A549 (cell line): ENCODE measurements around the gene COL6A6. TPM values are rescaled to one million over a fixed set of nuclear protein-coding genes. Genes with fewer than 3 reads are reported as not detected.

Experiments
- ATAC-seq, 2 experiments: fragments of 200-7000 bp in 1 of 2; fragments of >200 bp in 1 of 2; cut with Nextera tagmentation in 1 of 2; cut with Tn5 transposase in 1 of 2; 3 replicates each; pipeline versions ENCODE4 v1.8.0 to v1.9.1; 2018 to 2020; ENCODE audit warnings: mild to moderate bottlenecking in 1 of 2, moderate library complexity in 1 of 2
- CTCF ChIA-PET: fragments of 300-600 bp; sonication (Branson Sonifier 250); formaldehyde crosslinking; extraction: SDS; loops from one replicate; lab custom pipeline; 2021; ENCODE audit warnings: antibody characterized with exemption, inconsistent platforms; lab: Yijun Ruan, JAX
- POLR2A ChIA-PET: fragments of 350-600 bp; formaldehyde crosslinking; extraction: SDS; loops from one replicate; lab custom pipeline; 2021; ENCODE audit warnings: antibody characterized with exemption, inconsistent platforms; lab: Yijun Ruan, JAX
- DNase-seq, 2 experiments: peaks; one replicate each; pipeline versions ENCODE4 v3.0.0 to v3.0.0-alpha.2; 2011 to 2016; ENCODE audit warnings: low read depth in 1 of 2, low spot score in 1 of 2
- FAIRE-seq: peaks from 2 replicates; lab custom pipeline; 2011; peaks lifted over from hg19 to GRCh38; lab: Jason Lieb, UNC
- H3K27ac ChIP-seq, 2 experiments: fragments of >200 bp; sonication (Bioruptor Twin); formaldehyde crosslinking; 3 replicates each; pipeline ENCODE4 v1.5.1; 2016 to 2017
- H3K4me1 ChIP-seq: fragments of >200 bp; sonication (Bioruptor Twin); formaldehyde crosslinking; 3 replicates; pipeline ENCODE4 v1.6.1; 2016
- H3K4me2 ChIP-seq: fragments of >200 bp; sonication (Bioruptor Twin); formaldehyde crosslinking; 3 replicates; pipeline ENCODE4 v1.6.1; 2016
- H3K4me3 ChIP-seq: fragments of >200 bp; sonication (Bioruptor Twin); formaldehyde crosslinking; 3 replicates; pipeline ENCODE4 v1.5.1; 2016
- H3K9me3 ChIP-seq: fragments of >200 bp; sonication (Bioruptor Twin); formaldehyde crosslinking; 3 replicates; pipeline ENCODE4 v1.6.1; 2016
- CHD4 ChIP-seq: fragments of 200-600 bp; sonication (generic); IDR thresholded peaks from 2 replicates; pipeline ENCODE4 v1.6.1; 2016; ENCODE audit warnings: antibody characterized with exemption, mild to moderate bottlenecking, borderline replicate concordance
- EHF ChIP-seq: fragments of 250-450 bp; sonication (Bioruptor Pico); IDR thresholded peaks from 2 replicates; pipeline ENCODE4 v1.5.0; 2020; ENCODE audit warnings: mild to moderate bottlenecking
- EHMT2 ChIP-seq: fragments of 200-600 bp; sonication (generic); IDR thresholded peaks from 2 replicates; pipeline ENCODE4 v1.6.1; 2016; ENCODE audit warnings: antibody characterized with exemption, low read depth, mild to moderate bottlenecking, moderate library complexity
- EP300 ChIP-seq, 2 experiments: fragments of >200 bp; sonication (Bioruptor Twin); formaldehyde crosslinking; IDR thresholded peaks; 2 replicates in 1 of 2; 3 replicates in 1 of 2; pipeline ENCODE4 v1.6.1; 2016 to 2017
- FOXS1 ChIP-seq: fragments of 250-450 bp; sonication (Bioruptor Pico); IDR thresholded peaks from 2 replicates; pipeline ENCODE4 v1.5.0; 2020; ENCODE audit warnings: mild to moderate bottlenecking, moderate library complexity
- GATA3 ChIP-seq: IDR thresholded peaks from 2 replicates; pipeline ENCODE4 v1.6.1; 2012; ENCODE audit warnings: borderline replicate concordance
- HEYL ChIP-seq: fragments of 250-450 bp; sonication (Bioruptor Pico); IDR thresholded peaks from 2 replicates; pipeline ENCODE4 v1.8.0; 2021; ENCODE audit warnings: mild to moderate bottlenecking, moderate library complexity
- HOXA7 ChIP-seq: fragments of 250-450 bp; sonication (Bioruptor Pico); IDR thresholded peaks from 2 replicates; pipeline ENCODE4 v1.5.0; 2020; ENCODE audit warnings: mild to moderate bottlenecking, moderate library complexity
- HOXB5 ChIP-seq: fragments of 250-450 bp; sonication (Bioruptor Pico); IDR thresholded peaks from 2 replicates; pipeline ENCODE4 v1.5.0; 2020; ENCODE audit warnings: mild to moderate bottlenecking, moderate library complexity
- JUN ChIP-seq, 2 experiments: fragments of >200 bp; sonication (Bioruptor Twin); formaldehyde crosslinking; IDR thresholded peaks; 2 replicates in 1 of 2; 3 replicates in 1 of 2; pipeline ENCODE4 v1.6.1; 2016 to 2017
- MAFK ChIP-seq: fragments of 450-650 bp; IDR thresholded peaks from 2 replicates; pipeline ENCODE4 v1.6.1; 2014; ENCODE audit not compliant: partially characterized antibody
- MAZ ChIP-seq: fragments of 150-350 bp; IDR thresholded peaks from 2 replicates; pipeline ENCODE4 v1.6.1; 2014; ENCODE audit warnings: antibody characterized with exemption, low read depth, low read length, borderline replicate concordance
- MYC ChIP-seq: IDR thresholded peaks from 2 replicates; pipeline ENCODE4 v1.6.1; 2012; ENCODE audit warnings: mild to moderate bottlenecking, inconsistent platforms, low read length, improper control_type of control experiment, borderline replicate concordance
- RFX5 ChIP-seq: fragments of 450-650 bp; IDR thresholded peaks from 2 replicates; pipeline ENCODE4 v1.7.1; 2014; ENCODE audit warnings: antibody characterized with exemption, mild to moderate bottlenecking, moderate library complexity
- RNF2 ChIP-seq: fragments of 200-600 bp; sonication (generic); IDR thresholded peaks from 2 replicates; pipeline ENCODE4 v1.6.1; 2016; ENCODE audit warnings: low read depth, mild to moderate bottlenecking, antibody characterized with exemption, moderate library complexity, borderline replicate concordance
- TFCP2L1 ChIP-seq: fragments of 250-450 bp; sonication (Bioruptor Pico); IDR thresholded peaks from 2 replicates; pipeline ENCODE4 v1.5.0; 2021; ENCODE audit warnings: mild to moderate bottlenecking
- TP53 ChIP-seq: fragments of 250-450 bp; sonication (Bioruptor Pico); IDR thresholded peaks from 2 replicates; pipeline ENCODE4 v1.5.0; 2021; ENCODE audit warnings: mild to moderate bottlenecking, moderate library complexity
- ZC3H11A ChIP-seq: fragments of 450-650 bp; IDR thresholded peaks from 2 replicates; pipeline ENCODE4 v1.6.1; 2014; ENCODE audit warnings: antibody characterized with exemption, mild to moderate bottlenecking
- ZFP36 ChIP-seq: fragments of 450-650 bp; IDR thresholded peaks from 2 replicates; pipeline ENCODE4 v1.6.1; 2014; ENCODE audit warnings: borderline replicate concordance; ENCODE audit not compliant: partially characterized antibody
- ZNF302 ChIP-seq: fragments of 250-450 bp; sonication (Bioruptor Pico); IDR thresholded peaks from 2 replicates; pipeline ENCODE4 v1.9.0; 2021; ENCODE audit warnings: inconsistent platforms, mild to moderate bottlenecking, moderate library complexity
- WGBS: methylation state at CpG from one replicate; pipeline ENCODE4 v1.1.6; 2017; ENCODE audit errors: missing lambda C conversion rate; 5-methylcytosine and 5-hydroxymethylcytosine counted together
- polyA plus RNA-seq, 4 experiments: library from polyadenylated mRNA; depleted of rRNA in 3 of 4; stranded (reverse); fragments of >200 nt; fragmentation: RNase III in 1 of 4; extraction: RNeasy Plus Mini Kit Qiagen cat#74134 plus additional on column Dnase treatment in 1 of 4; gene quantifications; 2 replicates in 3 of 4; 3 replicates in 1 of 4; pipeline ENCODE4 v1.2.3, GENCODE V29; 2011 to 2017
- TF ChIP-seq, protein P1 (sequence below): fragments of 200-600 bp; sonication (generic); IDR thresholded peaks from 2 replicates; pipeline ENCODE4 v1.6.1; 2016; ENCODE audit warnings: antibody characterized with exemption, mild to moderate bottlenecking, moderate library complexity
- TF ChIP-seq, protein P2 (sequence below): fragments of >200 bp; sonication (Bioruptor Twin); formaldehyde crosslinking; IDR thresholded peaks from 3 replicates; pipeline ENCODE4 v1.5.1; 2016
- TF ChIP-seq, protein P3 (sequence below): fragments of 250-450 bp; sonication (Bioruptor Pico); IDR thresholded peaks from 2 replicates; pipeline ENCODE4 v1.5.0; 2021; ENCODE audit warnings: mild to moderate bottlenecking, moderate library complexity, borderline replicate concordance
- TF ChIP-seq, protein P4 (sequence below): fragments of 150-350 bp; IDR thresholded peaks from 2 replicates; pipeline ENCODE4 v1.6.1; 2014; ENCODE audit warnings: low read depth, mild to moderate bottlenecking, low read length

COL6A6 gene
- polyA plus RNA-seq, 2 of the 4 experiments (the other 2 are of a cell fraction), result not detected

DNA sequence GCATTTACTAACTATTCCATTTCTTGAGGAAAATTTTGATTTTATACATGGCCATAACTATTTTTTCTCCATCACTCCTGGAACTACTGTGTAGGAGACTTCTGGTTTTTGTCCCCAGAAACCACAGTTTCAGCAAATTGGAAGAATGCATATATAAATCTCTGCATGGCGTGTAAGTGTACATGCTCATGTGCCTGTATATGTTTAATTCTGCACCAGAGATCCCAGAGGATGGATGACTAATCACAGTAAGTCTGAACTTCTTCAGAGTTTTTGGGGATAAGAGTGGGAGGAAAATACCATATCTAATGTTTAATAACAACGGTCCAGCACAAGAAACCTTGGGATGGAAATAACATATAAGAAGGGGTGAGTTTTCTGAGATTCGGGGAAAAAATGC is 10.9 kb upstream of the COL6A6 start (continued):
- TF ChIP-seq, protein P1, sequence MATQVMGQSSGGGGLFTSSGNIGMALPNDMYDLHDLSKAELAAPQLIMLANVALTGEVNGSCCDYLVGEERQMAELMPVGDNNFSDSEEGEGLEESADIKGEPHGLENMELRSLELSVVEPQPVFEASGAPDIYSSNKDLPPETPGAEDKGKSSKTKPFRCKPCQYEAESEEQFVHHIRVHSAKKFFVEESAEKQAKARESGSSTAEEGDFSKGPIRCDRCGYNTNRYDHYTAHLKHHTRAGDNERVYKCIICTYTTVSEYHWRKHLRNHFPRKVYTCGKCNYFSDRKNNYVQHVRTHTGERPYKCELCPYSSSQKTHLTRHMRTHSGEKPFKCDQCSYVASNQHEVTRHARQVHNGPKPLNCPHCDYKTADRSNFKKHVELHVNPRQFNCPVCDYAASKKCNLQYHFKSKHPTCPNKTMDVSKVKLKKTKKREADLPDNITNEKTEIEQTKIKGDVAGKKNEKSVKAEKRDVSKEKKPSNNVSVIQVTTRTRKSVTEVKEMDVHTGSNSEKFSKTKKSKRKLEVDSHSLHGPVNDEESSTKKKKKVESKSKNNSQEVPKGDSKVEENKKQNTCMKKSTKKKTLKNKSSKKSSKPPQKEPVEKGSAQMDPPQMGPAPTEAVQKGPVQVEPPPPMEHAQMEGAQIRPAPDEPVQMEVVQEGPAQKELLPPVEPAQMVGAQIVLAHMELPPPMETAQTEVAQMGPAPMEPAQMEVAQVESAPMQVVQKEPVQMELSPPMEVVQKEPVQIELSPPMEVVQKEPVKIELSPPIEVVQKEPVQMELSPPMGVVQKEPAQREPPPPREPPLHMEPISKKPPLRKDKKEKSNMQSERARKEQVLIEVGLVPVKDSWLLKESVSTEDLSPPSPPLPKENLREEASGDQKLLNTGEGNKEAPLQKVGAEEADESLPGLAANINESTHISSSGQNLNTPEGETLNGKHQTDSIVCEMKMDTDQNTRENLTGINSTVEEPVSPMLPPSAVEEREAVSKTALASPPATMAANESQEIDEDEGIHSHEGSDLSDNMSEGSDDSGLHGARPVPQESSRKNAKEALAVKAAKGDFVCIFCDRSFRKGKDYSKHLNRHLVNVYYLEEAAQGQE, result no peak
- no peak for TF ChIP-seq RNF2

DNA sequence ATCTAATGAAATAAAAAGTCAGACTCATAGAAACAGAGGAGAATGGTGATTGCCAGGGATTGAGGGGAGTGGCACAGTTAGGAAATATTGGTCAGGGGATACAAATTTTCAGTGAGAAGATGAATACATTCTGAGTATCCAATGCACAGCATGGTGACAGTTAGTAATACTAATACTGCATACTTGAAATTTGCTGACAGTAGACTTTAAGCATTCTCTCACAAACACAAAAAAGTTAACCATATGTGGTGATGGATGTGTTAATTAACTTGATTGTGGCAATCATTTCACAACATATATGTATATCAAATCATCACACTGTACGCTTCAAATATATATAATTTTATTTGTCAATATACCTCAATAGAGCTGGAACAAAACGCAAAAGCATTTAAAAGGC is 9.2 kb upstream of the COL6A6 start:
- POLR2A ChIA-PET, result no interaction called here
- no peak overlapping the region for H3K4me2 ChIP-seq
- no peak overlapping the region for H3K4me3 ChIP-seq
- no peaks in the 10 kb centered on the region for H3K4me1 ChIP-seq
- TF ChIP-seq JUN (IDR thresholded peaks at IDR 0.05), result no peak
- TF ChIP-seq HOXB5 (CRISPR knock-in tag), result no peak
- TF ChIP-seq HOXA7, result no peak
- TF ChIP-seq RNF2, result no peak
- TF ChIP-seq HEYL (CRISPR knock-in tag), result no peak
- TF ChIP-seq TFCP2L1 (CRISPR knock-in tag), result no peak
- no peak for TF ChIP-seq EHF (CRISPR knock-in tag)
- no peak for TF ChIP-seq MAZ
- no peak for TF ChIP-seq GATA3
- TF ChIP-seq TP53 (CRISPR knock-in tag), result no peak
- no peak for TF ChIP-seq ZC3H11A
- TF ChIP-seq, protein P2, sequence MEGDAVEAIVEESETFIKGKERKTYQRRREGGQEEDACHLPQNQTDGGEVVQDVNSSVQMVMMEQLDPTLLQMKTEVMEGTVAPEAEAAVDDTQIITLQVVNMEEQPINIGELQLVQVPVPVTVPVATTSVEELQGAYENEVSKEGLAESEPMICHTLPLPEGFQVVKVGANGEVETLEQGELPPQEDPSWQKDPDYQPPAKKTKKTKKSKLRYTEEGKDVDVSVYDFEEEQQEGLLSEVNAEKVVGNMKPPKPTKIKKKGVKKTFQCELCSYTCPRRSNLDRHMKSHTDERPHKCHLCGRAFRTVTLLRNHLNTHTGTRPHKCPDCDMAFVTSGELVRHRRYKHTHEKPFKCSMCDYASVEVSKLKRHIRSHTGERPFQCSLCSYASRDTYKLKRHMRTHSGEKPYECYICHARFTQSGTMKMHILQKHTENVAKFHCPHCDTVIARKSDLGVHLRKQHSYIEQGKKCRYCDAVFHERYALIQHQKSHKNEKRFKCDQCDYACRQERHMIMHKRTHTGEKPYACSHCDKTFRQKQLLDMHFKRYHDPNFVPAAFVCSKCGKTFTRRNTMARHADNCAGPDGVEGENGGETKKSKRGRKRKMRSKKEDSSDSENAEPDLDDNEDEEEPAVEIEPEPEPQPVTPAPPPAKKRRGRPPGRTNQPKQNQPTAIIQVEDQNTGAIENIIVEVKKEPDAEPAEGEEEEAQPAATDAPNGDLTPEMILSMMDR, result no peak
- TF ChIP-seq MYC, result no peak
- DNase-seq (no peak), ATAC-seq (no peak), FAIRE-seq (no peak)
- WGBS, result 0% methylated on average over 2 of the region's 2 CpGs
- H3K27ac ChIP-seq, result no peak overlapping the region
- H3K9me3 ChIP-seq, result no peaks in the 10 kb centered on the region
- CTCF ChIA-PET, result no interaction called here

DNA sequence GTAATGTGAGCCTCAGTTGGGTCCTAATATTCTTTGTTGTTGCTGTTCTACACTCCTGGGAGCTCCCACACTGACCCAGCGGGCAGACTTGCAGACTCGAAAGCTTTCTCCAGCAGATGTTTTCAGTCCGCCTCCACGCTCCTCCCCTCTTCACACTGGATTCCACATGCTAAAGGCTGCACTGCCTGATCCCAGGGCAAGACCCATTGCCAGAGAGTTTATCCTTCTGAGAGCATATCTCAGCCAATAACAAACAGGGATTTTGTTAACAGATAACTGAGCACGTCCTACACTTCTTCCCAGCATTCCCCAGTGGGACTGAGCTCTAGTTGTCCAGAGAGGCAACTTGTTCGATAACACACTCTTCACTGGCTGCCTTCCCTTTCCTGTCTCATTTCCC is 8.0 kb upstream of the COL6A6 start:
- ATAC-seq (no peak), DNase-seq (no peak), FAIRE-seq (no peak)
- TF ChIP-seq ZNF302 (CRISPR knock-in tag), result no peak
- TF ChIP-seq MAZ, result no peak
- no peak for TF ChIP-seq EHF (CRISPR knock-in tag)
- TF ChIP-seq, protein P3, sequence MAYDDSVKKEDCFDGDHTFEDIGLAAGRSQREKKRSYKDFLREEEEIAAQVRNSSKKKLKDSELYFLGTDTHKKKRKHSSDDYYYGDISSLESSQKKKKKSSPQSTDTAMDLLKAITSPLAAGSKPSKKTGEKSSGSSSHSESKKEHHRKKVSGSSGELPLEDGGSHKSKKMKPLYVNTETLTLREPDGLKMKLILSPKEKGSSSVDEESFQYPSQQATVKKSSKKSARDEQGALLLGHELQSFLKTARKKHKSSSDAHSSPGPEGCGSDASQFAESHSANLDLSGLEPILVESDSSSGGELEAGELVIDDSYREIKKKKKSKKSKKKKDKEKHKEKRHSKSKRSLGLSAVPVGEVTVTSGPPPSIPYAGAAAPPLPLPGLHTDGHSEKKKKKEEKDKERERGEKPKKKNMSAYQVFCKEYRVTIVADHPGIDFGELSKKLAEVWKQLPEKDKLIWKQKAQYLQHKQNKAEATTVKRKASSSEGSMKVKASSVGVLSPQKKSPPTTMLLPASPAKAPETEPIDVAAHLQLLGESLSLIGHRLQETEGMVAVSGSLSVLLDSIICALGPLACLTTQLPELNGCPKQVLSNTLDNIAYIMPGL (CRISPR knock-in tag), result no peak
- TF ChIP-seq TP53 (CRISPR knock-in tag), result no peak
- TF ChIP-seq RFX5, result no peak
- no peak for TF ChIP-seq FOXS1 (CRISPR knock-in tag)
- no peak for TF ChIP-seq MAFK
- TF ChIP-seq, protein P4, sequence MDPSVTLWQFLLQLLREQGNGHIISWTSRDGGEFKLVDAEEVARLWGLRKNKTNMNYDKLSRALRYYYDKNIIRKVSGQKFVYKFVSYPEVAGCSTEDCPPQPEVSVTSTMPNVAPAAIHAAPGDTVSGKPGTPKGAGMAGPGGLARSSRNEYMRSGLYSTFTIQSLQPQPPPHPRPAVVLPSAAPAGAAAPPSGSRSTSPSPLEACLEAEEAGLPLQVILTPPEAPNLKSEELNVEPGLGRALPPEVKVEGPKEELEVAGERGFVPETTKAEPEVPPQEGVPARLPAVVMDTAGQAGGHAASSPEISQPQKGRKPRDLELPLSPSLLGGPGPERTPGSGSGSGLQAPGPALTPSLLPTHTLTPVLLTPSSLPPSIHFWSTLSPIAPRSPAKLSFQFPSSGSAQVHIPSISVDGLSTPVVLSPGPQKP, result no peak
- TF ChIP-seq CHD4, result no peak
- TF ChIP-seq ZFP36, result no peak
- no peak for TF ChIP-seq EHMT2
- TF ChIP-seq EP300 (IDR thresholded peaks at IDR 0.05), result no peak
- no peak for TF ChIP-seq ZC3H11A
- ChIA-PET CTCF (no interaction called here), POLR2A (no interaction called here)
- Histone ChIP-seq H3K4me2 (no peak overlapping the region), H3K27ac (no peak overlapping the region), H3K4me3 (no peak overlapping the region), H3K4me1 (no peaks in the 10 kb centered on the region), H3K9me3 (no peaks in the 10 kb centered on the region)
- 45% methylated on average over 6 of the region's 6 CpGs for WGBS
